Fibroblast of skin of left biceps (primary cell): ENCODE results near the gene AOPEP.

ENCODE experiments used
- DNase-seq, 2 experiments: peaks; one replicate each; pipeline ENCODE4 v3.0.0-alpha.2; 2013; ENCODE audit warnings: low read depth in 2 of 2

The AOPEP gene

DNA sequence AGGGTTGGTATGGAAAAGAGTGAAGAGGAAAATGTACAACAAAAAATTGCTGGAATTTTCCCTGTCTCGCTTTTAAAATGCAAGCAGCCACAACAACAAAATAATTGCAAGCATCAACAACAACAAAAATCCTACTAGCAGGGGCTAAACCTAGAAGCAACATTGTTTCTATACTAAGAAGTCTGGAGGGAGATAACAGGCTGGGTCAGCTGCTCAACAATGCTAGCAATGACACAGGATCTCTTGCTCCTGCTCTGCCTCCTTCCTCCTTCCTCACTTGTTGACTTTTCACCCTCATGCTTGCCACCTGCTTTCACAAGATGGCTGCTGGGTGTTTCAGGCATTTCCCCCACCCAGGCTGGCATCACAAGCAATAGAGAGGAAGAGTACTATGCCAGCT lies 7.6 kb upstream of the AOPEP start:
- no peak for DNase-seq

DNA sequence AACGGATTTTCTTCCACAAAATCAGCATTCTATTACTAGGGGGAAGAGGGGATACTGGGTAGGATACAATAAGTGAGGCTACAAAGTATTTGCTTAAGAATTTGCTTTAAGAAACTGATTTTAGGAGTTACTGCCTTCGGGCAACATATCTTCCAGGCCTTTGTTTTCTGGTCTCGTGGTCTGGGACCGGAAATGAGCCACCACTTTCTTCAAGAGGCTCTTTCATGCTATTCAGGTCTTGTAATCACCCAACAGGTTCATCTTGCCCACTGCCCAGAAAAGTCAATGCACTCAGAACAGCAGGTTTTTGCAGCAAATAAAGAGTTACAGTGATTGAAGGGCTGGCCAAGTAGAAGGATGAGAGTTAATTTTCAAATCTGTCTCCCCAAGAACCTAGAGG lies 6.6 kb upstream of the AOPEP start:
- DNase-seq = no peak

DNA sequence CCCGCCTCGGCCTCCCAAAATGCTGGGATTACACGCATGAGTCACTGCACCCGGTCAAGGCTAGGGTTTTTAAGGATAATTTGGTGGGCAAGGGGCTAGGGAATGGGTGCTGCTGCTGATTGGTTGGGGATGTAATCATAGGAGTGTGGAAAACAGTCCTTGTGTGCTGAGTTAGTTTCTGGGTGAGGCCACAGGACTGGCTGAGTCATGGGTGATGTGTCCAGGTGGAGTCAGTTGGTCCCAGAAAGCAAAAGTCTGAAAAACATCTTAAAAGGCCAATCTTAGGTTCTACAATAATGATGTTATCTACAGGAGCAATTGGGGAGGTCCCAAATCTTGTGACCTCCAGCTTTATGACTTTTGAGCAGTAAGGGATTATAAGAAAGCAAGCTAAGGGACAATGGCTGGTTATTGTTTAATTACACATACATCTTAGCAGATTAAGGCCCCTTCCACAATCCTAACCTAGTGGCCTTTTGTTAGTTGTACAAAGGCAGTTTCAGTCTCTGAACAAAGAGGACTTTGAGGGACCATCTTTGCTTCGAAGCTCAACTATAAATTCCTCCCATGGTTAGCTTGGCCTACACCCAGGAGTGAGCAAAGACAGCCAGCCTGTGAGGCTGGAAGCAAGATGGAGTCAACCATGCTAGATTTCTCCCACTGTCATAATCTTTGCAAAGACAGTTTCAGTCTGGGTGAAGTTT lies 5.5 kb upstream of the AOPEP start:
- no peak for DNase-seq

DNA sequence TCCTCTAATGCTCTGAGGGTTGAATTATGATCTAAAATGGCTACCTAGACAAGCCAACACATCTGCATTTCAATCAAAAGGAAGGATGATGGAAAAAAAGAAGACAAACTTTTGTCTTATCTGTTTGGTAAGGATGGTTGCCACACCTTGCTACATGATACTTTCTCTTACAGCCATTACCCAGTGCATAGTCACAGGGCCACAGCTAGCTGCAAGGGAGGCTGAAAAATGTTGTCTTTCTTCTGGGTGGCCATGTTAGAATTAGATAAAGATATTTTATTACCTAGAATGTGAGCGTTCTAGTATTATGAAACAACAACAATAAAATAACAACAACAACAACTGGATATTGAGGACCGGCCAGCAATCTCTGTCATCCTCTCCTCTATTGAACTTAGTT lies 4.7 kb upstream of the AOPEP start:
- DNase-seq = no peak

DNA sequence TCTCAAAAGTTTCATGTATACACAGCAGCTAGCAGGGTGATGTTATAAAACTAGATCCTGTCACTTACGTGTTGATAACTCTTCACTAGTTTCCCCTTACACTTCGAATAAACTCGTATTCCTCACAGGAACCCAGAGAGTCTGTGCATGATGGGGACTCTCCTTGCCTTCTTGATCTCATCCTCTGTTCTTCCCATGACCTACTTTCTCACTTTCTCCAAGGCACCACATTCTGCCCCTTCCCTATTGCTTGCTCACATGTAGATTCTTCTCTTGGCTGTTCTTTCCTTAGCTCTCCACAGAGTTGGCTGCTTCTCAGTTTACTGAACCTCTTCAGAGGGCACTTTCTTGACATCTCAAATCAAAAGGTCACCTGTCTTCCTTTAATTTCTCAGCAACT lies 1.2 kb upstream of the AOPEP start:
- no peak for DNase-seq

DNA sequence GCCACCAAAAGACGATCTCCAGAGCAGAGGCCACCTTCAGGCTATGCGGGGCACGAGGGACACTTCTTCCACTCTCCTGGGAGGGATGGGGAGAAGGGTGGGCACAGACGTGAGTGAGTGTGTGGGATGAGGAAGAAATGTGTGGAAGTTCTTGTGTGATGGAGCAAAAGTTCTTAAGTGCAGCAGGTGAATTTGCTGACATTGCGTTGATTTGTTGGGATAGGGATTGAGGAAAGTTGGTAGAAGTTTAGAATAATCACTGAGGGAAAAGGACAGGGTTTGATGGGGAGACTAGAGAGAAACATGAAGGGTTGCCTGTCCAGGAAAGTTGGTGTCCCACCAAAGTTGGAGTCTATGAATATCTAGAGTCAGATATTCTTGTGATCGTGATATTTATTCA lies 2.2 kb downstream of the AOPEP start:
- DNase-seq = no peak

DNA sequence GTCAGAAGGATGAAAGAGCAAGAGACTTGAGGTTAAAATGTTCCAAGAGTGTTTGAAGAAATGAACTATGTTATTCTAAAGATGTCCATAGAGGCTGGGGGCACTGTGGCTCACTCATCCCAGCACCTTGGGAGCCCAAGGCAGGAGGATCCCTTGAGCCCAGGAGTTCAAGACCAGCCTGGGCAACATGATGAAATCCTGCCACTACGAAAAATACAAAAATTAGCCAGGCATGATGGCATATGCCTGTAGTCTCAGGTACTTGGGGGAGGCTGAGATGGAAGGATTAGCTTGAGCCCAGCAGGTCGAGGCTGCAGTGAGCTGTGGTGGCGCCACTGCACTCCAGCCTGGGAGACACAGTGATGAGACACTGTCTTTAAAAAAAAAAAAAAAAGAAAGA lies 2.7 kb downstream of the AOPEP start:
- DNase-seq = no peak

DNA sequence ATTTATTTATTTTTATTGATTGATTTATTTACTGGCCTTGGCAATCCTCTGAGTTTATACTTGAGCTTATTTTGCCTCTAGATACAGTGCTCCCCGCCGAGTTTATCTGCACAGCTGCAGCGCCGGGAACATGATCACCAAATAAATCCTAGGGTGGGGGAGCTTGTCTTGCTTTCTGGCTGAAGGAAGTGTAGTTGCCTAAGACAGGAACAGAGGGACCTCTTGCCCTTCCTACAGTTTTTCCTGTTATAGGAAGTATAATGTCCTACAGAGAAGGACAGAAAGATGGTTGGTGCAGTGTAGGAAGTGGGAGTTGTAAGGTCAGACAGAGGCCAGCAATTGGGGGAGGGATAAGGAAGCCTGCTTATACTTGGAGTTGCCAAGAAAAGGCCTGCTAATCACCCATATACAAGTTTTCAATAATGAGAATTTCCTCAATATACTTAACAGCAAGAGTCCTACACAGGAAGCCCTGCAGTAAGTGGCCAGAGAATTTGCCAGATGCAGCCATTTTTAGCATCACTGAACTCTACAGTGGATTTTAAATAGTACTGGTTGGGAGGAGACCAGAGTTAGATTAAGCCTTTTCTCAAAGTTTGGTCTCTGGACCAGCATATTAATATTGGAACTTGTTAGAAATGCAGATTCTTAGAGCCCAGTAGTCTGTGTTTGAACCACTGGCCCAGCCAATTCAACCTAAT lies 7.7 kb downstream of the AOPEP start:
- no peak for DNase-seq

DNA sequence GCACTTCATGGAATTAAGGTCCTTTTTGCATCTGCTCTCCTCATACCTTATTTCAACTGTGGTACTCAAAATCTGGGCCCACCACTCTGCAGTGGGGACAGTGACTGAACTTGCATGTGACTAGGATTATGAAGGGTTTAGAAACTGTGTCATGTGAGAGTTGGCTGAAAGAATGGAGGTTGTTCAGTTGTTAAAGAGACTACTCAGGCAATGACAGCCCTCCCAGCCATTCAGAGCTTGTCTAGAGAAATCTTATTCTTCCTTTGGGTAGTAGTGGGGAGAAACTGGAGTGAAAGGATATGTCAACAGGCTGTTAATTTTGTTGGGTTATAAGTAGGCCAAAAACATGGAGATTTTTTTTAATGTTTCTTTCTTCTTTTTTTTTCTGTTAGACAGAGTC lies 10.3 kb downstream of the AOPEP start:
- DNase-seq = no peak

DNA sequence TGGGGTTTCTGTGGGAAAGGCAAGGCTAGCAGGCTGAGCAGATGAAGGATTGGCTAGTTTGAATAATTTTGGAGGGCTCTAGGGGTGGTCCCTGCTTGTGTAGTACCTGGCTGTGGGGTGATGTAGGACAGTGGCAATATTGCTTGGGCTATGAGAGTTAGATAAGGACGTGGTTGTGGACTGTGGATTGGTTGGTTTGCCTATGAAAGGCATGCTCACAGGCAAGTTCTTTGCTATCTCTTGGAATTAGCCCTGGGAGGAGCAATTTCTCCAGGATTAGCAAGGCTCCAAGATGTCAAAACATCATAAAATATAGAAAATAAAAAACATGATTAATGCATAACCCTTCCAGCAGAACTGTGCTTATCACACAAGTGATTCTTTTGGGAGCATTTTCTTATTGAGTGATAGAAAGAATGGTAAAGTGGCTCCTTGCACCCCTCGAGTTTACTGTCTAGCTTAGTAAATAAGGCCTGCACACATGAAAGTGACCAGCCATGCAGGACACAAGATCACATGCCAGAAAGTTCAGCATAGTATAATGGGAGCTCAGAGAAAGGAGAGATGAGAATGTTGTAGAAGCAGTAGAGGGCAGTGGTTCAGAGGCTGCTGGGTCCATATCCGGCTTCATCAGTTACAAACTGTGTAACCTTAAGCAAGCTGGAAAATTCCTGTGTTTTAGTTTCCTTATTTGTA lies 13.8 kb downstream of the AOPEP start:
- DNase-seq = no peak

DNA sequence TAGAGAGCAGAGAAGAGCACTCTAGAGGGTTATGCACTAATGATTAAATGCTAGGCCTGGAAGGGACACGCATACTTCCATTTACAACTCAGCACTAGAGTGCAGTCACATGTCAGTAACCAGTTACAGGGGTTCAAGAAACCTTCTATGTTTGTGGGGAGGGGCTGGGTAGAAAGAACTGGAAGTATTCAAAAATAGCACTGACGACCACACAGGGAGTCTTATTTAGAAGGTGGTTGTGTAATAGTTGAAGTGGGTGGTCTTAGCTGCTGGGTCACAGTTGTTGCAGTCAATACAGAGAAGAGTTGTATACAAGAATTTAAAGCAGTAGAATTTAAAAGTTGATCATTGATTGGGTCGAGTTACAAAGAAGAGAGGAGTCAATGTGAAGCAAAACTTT lies 15.4 kb downstream of the AOPEP start:
- no peak for DNase-seq

DNA sequence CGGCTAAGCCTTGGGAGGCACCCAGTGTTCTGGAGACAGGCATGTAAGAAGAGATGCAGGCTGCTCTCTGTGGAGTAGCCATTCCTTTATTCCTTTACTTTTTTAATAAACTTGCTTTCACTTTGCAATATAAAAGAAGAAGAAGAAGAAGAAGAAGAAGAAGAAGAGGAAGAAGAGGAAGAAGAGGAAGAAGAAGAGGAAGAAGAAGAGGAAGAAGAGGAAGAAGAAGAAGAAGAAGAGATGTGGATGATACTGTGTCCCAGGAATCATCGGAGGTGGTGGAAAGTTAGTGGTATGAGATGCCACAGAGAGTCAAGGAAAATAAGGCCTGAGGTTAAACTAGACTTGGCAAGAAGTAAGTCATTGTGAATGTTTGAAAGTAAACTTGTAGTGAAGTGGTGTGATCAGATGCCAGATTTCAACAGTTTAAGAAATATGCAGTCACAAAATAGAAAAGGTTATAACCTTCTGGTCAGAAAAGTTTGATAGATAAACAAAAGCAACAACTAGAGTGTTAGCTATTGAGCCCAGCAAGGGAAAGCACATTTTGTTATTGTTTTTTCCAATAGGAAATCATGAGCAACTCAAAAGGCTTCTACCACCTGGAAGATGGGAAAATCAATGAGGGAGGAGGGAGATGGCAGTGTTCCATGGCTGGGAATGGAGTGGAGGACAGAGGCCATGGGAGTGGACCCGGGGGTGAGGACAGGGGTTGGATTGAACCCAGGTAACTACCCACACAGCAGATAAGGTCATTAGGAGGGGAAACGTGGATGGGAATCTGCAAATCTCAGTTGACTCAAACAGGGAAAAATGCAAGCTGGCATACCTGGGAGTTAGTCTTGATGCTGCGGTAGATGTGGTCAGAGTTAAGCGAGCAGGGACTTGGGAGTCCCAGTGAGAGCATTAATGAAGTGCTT lies 16.8 kb downstream of the AOPEP start:
- DNase-seq = no peak

DNA sequence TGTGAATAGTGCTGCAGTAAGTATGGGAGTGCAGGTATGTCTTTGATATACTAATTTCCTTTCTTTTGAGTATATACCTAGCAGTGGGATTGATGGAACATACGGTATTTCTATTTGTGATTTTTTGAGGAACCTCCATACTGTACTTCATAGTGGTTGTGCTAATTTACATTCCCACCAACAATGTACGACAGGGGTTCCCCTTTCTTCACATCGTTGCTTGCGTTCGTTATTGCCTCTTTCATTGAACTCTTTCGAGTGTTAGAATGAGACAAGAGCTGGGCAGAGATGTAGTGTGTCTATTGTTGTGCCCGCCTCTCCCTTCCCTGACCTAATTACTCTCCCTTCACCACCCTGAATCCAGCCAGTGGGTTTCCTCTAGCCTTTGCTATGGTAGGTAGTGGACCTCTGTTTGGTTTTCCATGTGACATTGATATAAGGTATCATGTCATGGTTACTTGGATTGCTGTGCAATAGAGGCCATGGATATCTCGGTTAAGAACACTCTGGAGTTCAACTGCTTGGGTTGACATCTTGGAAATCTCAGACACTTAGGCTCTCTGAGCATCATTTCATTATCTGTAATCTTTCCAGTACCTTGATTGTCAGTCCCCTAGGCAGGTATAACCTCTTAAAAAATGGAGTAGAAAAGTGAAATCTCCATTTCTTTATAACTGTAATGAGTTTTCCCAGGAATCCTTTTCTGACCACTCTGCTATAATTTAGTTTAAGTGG lies 19.5 kb downstream of the AOPEP start:
- DNase-seq = no peak

DNA sequence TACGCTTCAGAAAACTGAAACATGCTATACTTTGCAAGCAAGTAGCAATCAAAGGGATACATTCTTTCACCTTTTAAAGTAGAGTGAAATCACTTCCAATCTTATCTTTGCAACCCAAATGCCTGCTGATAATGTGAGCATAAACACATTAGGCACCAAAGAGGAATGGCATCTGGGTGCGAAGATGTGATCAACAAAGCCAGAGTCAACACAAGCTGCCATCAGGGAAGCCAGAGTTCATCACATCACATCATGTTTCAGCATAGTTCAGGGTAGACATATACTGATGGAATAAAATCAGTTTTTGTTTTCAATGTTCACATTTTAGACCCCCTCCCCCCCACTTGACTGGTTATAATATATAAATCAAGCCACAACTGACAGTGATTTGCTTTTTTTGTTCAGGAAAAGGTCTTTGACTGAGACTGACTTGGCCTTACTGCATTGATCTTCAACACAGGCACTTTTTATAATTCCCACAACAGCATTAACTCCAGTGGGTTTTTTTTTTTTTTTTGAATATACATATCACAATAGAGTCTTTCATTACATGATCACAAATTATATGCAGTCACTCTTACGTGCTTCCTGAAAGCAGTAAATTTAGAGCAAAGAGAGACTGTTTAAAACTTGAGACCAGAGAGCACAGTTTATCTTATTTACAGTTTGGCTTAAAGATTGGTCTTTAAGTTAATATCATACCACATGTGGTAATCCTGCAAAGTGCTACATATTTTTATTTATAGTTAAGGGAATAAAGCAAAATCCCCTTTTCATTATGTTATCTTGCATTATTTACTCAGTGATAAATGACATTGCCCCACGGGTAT lies 20.3 kb downstream of the AOPEP start:
- DNase-seq = no peak

DNA sequence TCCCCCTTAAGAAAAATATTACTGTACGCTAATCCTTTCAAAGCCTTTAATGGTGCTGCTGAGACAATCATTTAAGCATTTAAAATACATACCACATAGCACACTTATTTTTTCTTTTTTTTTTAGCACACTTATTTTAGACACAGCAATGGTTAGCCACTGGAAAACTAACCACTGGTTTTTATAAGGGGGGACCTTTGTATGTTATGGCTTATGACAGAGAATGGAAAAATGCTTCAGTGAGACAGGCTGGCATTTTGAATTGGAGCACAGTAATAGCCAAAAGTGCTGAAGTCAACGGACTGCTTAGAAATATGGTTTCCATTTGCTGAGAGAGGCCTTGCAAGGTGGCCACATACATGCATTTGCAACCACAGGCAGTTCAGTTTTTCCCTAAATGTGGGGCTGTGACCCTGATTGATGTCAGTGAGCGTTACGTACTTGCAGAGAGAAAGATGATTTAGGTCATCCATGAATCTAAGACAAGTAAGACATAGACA lies 28.5 kb downstream of the AOPEP start:
- DNase-seq = peak in 1 of 2 experiments; percentile 5

DNA sequence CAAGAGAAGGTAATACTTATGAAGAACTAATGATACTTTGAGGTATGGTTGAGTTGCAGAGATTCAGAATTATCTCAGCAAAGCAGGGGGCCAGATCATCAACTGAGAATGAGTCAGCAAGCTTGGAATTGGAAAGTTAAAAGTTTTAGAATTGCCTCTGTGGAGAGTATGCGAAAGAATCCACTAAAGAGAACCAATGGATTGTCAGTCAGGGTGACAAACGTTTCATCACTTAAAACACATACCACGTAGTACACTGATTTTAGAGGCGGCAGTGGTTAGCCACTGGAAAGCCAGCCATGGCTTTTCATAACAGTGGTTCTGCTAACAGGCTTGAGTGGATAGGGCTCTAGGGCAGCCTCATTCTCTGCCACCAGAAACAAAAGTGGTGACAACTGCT lies 30.7 kb downstream of the AOPEP start:
- DNase-seq = peak; percentile 64 to 69

DNA sequence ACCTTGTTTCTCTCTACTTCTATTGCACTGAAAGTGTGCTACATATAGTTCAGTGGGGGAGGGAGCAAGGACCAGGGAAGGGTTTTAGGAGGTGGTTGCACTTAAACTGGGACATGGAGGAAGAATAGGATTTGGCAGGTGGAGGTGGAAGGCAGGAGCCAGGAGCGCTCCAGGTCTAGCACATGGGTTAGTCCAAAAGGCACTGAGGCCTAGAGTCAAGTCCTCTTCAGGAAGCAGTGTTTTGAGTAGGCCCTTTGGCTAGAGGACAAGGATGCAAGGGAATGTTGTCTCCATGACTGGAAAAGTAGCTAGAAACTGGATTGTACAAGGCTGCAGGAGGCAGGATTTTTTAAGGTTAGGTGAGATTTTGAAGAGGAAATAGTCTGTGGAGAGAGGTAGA lies 31.5 kb downstream of the AOPEP start:
- no peak for DNase-seq

DNA sequence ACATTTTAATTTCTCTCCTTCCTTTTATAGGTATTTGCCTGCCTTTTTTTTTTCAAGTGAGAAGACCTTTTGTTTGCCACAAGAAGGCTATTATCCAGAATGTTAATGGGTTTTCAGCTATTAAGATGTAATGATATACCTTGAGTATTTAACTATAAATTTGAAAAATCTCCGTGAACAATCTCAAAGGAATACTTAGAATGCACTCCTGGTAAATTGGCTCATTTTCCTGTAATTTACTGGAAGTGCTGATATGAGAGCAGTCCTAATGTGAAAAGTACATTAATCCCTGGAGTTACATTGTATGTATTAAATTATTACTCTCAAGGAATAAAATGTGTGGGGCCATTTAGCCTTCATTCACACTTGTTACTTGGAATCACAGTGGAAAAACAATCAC lies 32.4 kb downstream of the AOPEP start:
- no peak for DNase-seq

DNA sequence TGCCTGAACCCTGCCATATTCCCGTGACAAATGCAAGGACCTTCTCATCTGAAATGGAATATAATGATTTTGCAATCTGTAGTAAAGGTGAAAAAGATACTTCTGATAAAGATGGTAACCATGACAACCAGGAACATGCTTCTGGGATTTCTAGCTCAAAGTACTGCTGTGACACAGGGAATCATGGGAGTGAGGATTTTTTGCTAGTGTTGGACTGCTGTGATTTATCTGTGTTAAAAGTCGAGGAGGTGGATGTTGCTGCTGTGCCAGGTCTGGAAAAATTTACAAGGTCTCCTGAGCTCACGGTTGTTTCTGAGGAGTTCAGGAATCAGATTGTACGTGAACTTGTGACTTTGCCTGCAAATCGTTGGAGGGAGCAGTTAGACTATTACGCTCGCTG lies 33.5 kb downstream of the AOPEP start:
- no peak for DNase-seq

DNA sequence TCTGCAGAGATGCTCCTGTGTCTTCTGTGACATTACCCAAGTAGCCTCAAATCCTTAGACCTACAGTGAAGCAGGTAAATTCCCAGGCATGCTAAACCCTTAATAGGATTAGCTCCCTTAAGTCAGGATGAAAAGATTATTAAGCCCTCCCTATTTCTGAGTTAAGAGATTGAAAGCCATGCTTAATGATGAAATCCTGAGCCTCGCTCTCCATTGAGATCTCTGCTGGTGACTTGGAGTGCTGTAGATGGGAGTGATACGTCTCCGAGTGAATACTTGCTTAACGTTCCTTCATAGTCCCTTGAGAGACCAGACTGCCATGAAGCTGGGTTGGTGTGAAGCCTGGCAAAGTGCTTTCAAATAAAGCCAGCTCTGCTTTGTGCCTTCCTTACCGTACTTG lies 34.2 kb downstream of the AOPEP start:
- no peak for DNase-seq
